WTC11 (cell line): Measurements from ENCODE around the gene ZKSCAN8.

ENCODE experiments used
- CTCF ChIP-seq: fragments of 200-600 bp; IDR thresholded peaks from 2 replicates; pipeline ENCODE4 v1.8.0; 2022; ENCODE audit warnings: antibody characterized with exemption
- KAT7 ChIP-seq: sonication (generic); formaldehyde crosslinking; IDR thresholded peaks from 2 replicates; pipeline ENCODE4 v1.8.1; 2023; ENCODE audit warnings: missing genetic modification reagents, mild to moderate bottlenecking, borderline replicate concordance

GRCh38 chr6:28124350-28124970 is 17.2 kb upstream of the ZKSCAN8 start, which contains the start of gene ZSCAN16:
- no peak for TF ChIP-seq CTCF
- no peak for TF ChIP-seq KAT7
